Amygdala (tissue), 56 donors: ENCODE results near the gene ITM2C.
A peak's percentile ranks its signal among the peaks of the same experiment; 100 is the strongest.

Experiments used
- DNase-seq, 56 donors: peaks; one replicate each; lab custom pipeline; 2025; lab: John Stamatoyannopoulos, UW

The ITM2C gene, protein sequence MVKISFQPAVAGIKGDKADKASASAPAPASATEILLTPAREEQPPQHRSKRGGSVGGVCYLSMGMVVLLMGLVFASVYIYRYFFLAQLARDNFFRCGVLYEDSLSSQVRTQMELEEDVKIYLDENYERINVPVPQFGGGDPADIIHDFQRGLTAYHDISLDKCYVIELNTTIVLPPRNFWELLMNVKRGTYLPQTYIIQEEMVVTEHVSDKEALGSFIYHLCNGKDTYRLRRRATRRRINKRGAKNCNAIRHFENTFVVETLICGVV

DNA sequence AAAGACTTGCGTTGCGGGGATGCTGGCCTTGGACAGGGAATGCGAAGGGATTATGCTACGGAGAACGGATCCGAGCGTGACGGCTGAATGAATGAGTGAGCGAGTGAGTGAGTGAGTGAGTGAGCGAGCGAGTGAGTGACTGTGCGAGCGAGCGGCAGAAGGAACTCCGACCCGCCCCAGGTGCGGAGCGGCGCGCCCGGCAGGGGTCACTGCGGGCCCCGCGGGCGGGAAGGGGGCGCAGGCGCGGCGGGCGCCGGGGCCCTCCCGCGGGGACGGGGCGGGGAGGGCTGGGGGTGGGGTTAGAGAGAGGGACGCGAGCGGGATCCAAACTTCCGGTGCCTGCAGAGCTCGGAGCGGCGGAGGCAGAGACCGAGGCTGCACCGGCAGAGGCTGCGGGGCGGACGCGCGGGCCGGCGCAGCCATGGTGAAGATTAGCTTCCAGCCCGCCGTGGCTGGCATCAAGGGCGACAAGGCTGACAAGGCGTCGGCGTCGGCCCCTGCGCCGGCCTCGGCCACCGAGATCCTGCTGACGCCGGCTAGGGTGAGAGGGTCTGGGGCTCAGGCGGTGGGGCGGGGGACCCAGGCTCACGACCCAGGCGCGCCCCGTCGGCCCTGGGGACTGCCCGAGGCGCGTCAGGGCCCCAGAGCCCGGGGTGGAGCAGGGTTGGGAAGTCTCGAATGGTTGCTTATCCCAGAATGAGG is at the start of gene ITM2C:
ITM2C (plus strand) TSS at position 338 of the 702 bp plus-strand sequence; CDS start at position 422, 84 bp downstream.
- peak in 44 of 56 donors; percentile 27 to 77 (median 56) for DNase-seq

DNA sequence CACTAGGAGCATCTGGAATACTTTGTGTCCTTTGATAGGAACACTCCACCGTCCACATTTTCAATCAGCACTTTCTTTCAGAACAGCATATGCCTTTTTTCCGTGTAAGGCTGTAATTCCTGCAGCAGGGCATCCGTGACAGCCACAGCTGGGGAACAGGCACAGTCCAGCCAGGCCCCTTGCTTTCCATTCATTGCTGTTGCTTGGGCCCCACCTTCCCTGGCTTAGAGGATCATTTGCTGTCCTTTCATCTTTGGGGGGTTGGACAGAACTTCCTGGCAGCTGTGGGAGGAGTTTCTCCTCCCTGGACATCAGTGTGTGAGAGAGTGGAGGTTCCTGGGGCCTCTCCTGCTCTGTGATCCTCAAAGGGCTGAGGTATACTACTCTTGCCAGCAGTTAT is 49.7 kb upstream of the ITM2C start:
- no peak for DNase-seq

DNA sequence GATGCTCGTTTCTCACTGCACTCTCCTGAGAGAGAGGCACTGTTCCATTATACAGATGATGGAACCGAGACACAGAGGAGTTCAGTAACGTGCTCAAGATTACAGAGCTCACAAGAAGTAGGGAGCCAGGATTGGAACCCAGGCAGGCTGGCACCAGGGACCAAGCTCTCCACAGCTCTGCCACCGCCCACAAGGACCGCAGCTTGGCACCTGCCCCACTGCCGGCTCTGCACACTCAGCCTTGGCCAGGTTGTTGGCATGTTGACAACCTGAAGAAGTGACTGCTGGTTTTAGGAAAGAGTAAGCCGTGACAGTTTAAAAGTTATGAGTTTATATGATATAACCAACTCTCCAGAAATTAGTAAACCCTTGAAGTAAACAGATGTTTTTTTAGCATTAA is 48.0 kb upstream of the ITM2C start:
- peak in 1 of 56 donors; percentile 10 for DNase-seq

DNA sequence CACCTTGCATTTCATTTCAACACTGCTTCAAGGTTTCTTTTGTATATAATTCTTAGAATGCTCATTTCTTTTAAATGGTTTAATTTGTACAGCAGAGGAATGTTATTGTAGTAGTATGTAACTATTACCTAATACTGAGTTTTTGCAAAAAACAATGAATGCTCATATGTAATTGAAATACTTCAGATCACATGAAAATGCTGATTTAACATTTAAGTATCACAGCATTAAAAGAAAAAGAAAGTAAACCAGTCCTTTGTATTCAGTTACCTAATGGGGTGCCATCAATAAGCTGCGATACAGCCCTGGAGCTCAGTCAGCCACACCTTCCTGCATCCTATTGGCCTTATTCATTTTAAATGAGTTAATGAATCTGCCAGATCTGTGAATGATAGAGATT is 45.3 kb upstream of the ITM2C start:
- DNase-seq = no peak

DNA sequence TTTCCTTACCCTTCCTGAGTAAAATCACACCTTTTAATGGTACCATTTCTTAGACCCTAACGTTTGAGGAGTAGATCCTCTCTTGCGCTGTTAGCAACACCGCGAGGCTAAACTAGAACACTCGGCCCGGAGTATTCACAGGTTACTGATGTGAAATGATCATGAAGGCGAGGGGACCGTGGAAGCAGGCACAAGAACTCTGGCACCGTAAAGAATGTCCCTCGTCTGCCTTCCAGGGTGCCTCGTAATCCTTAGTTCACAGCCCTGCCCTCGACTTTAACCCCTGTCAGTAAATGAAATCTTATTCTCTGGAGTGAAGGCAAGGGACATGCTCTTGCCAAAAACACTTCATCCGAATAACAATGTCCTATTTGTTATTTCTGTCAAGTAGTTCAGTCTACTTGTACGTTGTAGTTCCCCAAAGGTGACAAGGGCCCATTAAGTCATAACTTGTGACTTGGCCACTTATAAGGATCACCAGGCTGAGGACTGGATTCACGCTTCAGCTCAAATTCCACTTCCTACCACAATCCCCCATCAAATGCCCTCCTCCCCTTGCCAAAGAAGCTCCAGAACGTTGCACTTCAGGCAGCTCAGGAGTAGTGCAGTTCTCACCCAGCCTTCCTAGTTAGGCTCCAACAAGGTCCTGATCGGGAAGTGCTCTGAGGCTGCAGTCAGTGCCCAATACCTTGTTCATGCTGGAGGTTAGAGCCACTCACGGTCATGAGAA is 43.3 kb upstream of the ITM2C start:
- DNase-seq = no peak

DNA sequence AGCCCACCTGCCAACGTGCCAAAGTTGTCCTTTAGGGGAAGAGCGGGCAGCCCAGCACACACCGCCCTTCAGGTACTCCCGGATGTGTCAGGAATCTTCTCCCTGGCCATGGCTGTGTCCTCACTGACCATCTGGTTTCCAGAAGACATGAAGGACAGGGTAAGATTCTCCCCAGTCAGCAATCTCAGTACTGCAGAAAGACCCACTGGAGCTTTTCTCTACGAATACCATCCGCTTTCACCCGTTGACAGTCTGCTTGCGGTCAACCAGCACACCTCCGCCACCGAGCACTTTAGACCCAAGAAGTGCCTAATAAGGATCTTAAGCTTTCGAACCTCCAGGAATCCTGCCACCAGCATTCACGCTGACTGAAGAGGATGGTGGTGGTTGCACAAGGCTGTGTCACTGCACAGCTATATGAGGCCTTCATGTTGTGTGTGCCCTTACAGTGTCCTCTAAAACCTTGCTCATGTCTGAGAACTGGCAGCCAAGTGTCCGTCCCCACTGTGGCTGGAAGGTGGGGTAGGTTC is 42.7 kb upstream of the ITM2C start:
- DNase-seq = no peak

DNA sequence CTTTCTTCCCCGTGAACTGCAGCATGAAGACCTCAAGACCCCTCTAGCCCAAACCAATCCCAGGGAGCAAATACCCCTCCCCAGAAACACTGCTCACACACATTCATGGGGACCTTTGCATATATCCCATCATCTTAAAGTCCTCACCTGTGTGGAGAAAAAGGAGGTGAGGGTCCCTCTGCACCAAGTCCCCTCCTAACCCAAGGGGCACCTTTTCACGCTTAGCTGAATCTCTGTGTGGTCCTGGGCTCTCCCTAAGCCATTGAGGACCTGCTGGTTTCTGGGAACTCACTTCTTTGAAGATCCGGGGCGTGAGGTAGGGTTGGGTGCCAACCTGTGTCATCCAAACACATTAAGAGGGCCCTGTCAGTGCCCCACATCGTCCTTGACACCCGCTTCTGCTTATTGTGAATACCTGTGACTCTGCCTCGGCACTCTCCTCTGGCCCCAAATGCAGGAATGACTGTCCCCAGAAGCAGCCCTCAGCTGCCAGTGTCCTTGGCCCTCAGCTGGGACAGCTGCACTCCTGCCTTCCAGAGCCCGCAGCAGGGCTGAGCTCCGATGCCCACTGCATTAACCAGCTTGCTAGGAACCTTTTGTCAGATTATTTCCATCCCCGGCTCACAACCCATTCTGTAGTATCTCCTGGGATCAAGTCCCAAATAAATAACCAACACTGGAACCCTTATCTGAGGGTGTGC is 41.3 kb upstream of the ITM2C start:
- no peak for DNase-seq

DNA sequence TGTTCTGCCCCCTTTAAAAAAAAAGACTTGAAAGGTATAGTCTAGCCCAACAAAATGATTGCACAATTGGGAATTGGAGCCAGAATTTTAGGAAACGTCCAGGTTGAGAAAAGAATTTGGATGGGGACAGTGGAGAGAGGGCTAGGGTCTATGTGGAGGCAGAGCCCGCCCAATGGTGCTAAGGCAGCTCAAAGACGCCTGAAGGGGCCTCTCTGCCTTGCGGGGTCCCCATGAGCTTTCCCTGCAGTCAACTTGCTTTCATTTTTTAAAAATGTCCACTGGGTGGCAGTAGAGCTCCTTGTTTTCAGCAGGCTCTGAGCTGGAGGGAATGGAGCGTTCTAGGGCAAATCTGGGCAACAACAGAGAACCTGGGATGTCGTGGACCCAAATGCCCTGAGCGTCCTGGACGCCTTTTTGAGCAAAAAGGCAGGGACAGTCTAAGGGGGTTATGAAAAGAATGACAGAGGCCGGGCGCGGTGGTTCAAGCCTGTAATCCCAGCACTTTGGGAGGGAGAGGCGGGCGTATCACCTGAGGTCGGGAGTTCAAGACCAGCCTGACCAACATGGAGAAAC is 40.2 kb upstream of the ITM2C start:
- peak in 44 of 56 donors; percentile 3 to 73 (median 28) for DNase-seq

DNA sequence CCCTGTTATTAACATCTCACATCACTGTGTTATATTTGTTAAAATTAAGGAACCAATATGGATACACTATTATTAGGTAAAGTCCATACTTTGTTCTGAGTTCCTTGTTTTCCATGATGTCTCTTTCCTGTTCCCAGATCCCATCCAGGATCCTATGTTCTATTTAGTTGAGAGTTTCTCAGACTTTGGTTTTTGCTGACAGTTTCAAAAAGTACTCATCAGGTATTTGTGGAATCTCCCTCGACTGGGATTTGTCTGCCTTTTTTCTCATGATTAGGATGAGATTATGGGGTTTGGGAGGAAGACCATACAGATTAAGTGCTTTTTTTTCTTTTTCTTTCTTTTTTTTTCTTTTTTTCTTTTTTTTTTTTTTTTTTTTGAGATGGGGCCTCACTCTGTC is 39.4 kb upstream of the ITM2C start:
- no peak for DNase-seq

DNA sequence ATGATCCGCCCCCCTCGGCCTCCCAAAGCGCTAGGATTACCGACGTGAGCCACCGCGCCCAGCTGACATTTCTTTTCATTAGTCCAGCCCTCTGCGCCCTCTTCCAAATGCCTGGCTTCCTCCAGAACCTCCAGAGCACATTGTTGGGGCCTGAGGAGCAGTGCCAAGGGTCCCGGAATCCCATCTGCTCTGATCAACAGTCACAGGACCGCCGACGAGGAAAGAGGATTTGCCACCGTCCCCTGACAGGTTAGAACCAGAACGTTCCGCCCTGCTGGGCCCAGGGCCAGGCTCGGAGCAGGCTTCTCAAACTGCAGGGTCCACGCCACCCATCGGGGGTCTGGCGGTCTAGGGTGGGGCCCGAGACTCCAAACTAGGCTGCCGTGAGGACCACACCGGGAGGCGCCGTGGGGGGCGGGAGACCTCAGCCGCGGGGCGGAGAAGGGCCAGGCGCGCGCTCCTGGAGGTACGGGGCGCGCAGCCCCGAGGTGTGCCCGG is 36.9 kb upstream of the ITM2C start:
- DNase-seq = no peak

DNA sequence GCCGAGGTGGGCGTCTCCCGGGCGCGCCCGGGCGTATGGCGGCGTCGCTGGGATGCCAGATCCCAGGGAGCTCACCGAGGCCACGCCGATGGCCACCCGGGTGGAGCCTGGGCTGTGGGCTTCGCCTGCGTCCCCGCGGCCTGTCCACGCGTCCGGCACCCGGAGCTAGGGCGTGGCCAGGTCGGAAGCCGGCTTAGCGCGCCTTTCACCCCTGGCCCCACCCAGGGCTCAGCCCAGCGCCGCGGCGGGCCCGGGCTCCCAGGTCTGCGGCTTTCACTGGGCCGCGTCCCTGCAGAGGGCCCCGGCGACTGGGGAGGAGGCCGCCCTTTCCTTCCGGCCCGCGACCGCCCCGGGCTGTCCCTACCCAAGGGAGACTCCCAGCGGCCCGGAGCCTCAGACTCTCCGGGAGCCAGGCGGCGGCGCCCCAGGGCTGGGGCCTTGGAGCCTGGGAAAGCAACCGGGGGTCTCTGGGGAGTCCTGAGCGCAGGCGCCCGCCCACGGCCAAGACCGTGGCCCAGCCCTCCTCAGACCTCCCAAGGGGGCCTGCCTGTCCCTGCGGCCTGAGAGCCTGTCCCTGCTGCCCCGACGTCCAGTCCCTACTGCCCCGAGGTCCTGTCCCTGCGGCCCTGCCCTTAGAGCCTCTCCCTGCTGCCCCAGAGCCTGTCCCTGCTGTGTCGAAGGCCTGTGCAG is 36.3 kb upstream of the ITM2C start:
- DNase-seq = no peak

DNA sequence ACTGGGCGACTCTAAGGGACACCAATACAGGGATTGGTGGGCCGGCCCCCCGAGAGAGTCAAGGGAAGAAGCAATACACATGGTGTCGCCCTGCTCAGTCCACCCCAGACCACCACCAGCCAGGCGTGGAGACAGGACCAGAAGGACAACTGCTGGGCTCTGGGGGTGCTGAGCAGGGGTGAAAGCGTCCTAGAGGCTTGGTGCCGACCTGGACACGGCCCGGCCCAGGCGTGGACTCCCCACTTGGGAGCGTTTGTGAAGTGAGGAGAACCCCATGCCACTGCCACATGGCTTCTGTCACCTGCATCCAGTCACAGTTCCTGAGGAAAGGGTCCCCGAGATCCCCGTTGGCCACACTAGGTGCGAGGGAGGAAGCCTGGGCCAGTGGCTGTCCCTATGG is 35.4 kb upstream of the ITM2C start:
- no peak for DNase-seq

DNA sequence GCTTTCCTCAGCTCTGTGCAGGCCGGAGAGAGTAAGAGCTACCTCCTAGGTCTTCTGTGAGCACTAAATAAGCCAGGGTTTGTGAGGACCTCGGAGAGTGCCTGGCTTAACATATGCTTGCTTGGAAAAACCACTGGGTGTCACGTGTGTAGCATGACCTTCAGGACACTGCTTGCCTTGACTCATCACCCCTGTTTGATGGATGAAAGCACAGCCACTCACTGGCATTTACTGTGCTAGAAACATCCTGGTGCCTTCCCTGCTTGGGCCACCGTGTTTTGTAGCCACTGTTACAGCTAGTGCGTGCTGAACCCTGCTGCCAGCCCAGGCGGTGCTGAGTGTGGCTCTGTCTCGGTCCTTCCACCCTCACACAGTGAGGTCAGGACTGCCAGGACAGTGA is 34.8 kb upstream of the ITM2C start:
- no peak for DNase-seq

DNA sequence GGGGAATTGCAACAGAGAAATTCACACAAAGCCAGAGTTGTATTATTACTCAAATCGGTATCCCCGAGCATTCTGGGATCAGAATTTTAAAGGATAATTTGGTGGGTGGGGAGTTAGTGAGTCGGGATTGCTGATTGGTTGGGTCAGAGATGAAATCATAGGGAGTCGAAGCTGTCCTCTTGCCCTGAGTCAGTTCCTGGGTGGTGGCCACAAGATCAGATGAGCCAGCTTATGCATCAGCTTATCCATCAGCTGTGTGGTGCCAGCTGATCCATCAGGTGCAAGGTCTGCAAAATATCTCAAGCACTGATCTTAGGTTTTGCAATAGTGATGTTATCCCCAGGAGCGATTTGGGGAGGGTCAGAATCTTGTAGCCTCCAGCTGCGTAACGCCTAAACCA is 34.3 kb upstream of the ITM2C start:
- DNase-seq = no peak

DNA sequence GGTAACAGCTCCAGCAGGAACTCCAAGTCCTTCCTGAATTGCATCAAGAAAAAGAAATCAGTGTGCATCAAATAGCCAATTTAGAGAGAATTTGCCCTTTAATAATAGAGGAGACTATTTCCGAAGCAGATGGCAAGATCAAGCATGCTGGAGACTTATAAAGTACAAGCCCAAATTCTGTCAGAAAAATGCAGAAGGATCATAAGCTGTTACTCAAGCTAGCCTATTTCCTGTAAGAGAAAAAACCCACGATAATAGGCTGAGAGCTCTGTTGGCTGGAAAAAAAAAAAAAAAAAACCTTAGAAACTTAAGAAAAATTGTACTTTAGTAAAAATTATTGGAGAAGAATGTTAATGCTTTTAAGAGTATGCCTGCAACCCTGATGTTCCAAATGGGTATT is 24.4 kb upstream of the ITM2C start:
- DNase-seq = no peak

DNA sequence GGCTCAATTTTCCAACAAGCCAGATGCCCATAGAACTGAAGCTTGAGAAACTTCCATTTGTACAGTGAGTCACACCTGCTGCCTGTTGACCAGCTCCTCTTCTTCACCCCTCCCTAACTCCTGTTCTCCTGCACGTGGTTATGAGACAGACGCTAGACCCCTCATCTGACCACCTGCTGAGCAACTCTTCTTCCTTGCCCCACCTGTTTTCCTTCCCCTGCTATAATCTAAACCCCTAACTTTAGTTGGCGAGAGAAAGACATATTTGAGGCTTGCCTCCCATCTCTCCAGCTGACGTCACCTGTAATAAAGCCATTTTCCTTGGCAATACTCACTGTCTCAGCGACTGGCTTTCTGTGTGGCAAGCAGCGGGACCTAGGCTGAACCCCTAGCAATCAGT is 22.3 kb upstream of the ITM2C start:
- no peak for DNase-seq

DNA sequence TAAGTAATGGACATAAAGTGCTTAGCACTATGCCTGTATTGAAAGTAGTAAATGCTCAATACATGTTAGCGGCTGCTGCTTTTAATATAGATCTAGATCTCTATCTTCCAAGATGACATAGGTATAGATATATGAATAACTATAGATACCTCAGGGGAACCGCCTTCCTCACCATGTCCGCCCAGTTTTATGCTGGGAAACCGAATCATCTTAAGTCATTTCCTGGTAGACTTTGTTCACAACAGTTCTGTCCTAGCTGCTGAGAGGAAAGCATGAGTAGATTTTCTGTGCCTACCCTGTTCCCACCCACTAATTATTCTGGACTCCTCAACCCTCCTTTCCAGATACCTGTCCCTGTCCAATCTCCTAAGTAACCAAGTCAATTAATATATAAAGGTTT is 21.6 kb upstream of the ITM2C start:
- DNase-seq = no peak

DNA sequence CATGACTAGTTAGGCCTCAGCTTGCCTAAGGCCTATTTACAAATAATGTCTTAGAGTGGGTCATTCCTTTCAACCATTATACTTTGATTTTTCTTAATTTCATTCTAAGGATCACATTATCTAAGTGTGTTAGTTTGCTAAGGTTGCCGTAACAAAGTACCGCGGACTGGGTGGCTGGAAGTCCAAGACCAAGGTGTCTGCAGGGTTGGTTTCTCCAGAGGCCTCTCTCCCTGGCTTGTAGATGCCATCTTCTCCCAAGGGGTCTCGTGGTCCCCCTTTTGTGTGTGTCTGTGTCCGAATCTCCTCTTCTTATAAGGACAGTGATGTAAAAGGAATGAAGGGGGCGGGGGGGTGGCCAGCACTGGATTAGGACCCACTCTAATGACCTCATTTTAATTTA is 18.4 kb upstream of the ITM2C start:
- no peak for DNase-seq

DNA sequence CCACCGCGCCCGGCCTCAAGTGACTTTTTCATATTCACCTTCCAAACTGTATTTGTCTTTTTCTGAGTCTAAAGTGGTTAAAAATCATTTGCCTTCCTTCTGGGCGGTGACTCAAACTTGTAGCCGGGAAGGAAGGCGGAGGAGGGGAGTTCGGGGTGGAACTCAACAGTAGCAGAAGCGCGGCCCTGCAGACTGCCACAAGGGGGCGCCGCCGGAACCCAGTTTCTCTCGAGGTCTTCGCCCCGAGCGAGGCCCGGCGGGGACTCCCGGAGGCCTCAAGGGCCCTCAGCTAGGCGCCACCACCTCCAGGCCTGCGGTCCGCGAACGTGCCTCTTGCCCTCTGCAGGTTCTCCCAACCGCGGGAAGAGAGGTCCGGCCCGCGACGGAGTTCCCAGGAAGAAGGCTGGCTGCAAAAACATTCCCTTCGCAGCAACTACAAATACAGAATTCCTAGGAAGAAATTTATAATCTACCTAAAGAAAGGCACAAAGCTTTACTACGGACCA is 16.8 kb upstream of the ITM2C start:
- peak in 48 of 56 donors; percentile 9 to 92 (median 63) for DNase-seq
